ENCODE data around the gene ATR.
"Not testable (repeated sequence)": the region's sequence is repeated elsewhere in the genome, so short reads cannot be mapped to it uniquely, and the experiment has no call there.

ATR gene

GRCh38 chr3:142566096-142566495, 12.4 kb downstream of the ATR start:
- in situ Hi-C loops (cut with HindIII; ENCODE audit: low sequenced_read_pairs) = no loop called here
- TF ChIP-seq CTCF (IDR thresholded peaks at IDR 0.05; ENCODE audit: low read depth, low read length, missing control alignments) = no peak
- no peak for DNase-seq (ENCODE audit: low read depth)
- no peak overlapping the region for H3K4me3 ChIP-seq (ENCODE audit: low read depth, low read length)

- DNase-seq (ENCODE audit: low read depth) = no peak
- no peak for TF ChIP-seq CTCF (IDR thresholded peaks at IDR 0.05; ENCODE audit: low read depth, low read length, missing control alignments)
- in situ Hi-C loops (cut with HindIII; ENCODE audit: low sequenced_read_pairs) = no loop called here
Measured at GRCh38 chr3:142563496-142563997, 15.0 kb downstream of the ATR start.

GRCh38 chr3:142560118-142560517, 18.4 kb downstream of the ATR start:
- DNase-seq (ENCODE audit: low read depth) = no peak
- no peak overlapping the region for H3K4me3 ChIP-seq (ENCODE audit: low read depth, low read length)
- TF ChIP-seq CTCF (IDR thresholded peaks at IDR 0.05; ENCODE audit: low read depth, low read length, missing control alignments) = no peak
- in situ Hi-C loops (cut with HindIII; ENCODE audit: low sequenced_read_pairs) = no loop called here

More at GRCh38 chr3:142563496-142563997, 15.0 kb downstream of the ATR start:
- no peak overlapping the region for H3K4me3 ChIP-seq (ENCODE audit: low read depth, low read length)

- DNase-seq (ENCODE audit: low read depth) = no peak
- in situ Hi-C loops (cut with HindIII; ENCODE audit: low sequenced_read_pairs) = no loop called here
- no peak overlapping the region for H3K4me3 ChIP-seq (ENCODE audit: low read depth, low read length)
- TF ChIP-seq CTCF (IDR thresholded peaks at IDR 0.05; ENCODE audit: low read depth, low read length, missing control alignments) = no peak
Measured at GRCh38 chr3:142553741-142554140, 24.8 kb downstream of the ATR start.

- in situ Hi-C loops (cut with HindIII; ENCODE audit: low sequenced_read_pairs); DNase-seq (ENCODE audit: low read depth); H3K4me3 ChIP-seq (ENCODE audit: low read depth, low read length): not testable (repeated sequence)
Measured at GRCh38 chr3:142552579-142552978, 26.0 kb downstream of the ATR start.

GRCh38 chr3:142549986-142550385, 28.5 kb downstream of the ATR start:
- DNase-seq (ENCODE audit: low read depth) = no peak
- TF ChIP-seq CTCF (IDR thresholded peaks at IDR 0.05; ENCODE audit: low read depth, low read length, missing control alignments) = no peak
- no peak overlapping the region for H3K4me3 ChIP-seq (ENCODE audit: low read depth, low read length)
- in situ Hi-C loops (cut with HindIII; ENCODE audit: low sequenced_read_pairs) = no loop called here

- no peak for DNase-seq (ENCODE audit: low read depth)
- TF ChIP-seq CTCF (IDR thresholded peaks at IDR 0.05; ENCODE audit: low read depth, low read length, missing control alignments) = no peak
- H3K4me3 ChIP-seq (ENCODE audit: low read depth, low read length) = no peak overlapping the region
- in situ Hi-C loops (cut with HindIII; ENCODE audit: low sequenced_read_pairs) = no loop called here
Measured at GRCh38 chr3:142543307-142543706, 35.2 kb downstream of the ATR start.
